ENCODE results near the gene LACTB. TPM values are rescaled to one million over a fixed set of nuclear protein-coding genes. Genes with fewer than 3 reads are reported as not detected.
A peak's percentile ranks its signal among the peaks of the same experiment; 100 is the strongest.

The LACTB gene
- total and polyA plus RNA-seq, 2 of the 13 experiments (the other 11 are each of a cell fraction or from before 2014, with no cell fraction given) = 14.8 to 23.0 TPM

GRCh38 chr15:63188926-63189871 lies 67.5 kb downstream of the LACTB start, which contains the start of gene RAB8B (continued):
- TF ChIP-seq ZNF75D (CRISPR knock-in tag; IDR thresholded peaks at IDR 0.05; ENCODE audit: borderline replicate concordance) (no peak), NRL (CRISPR knock-in tag; IDR thresholded peaks at IDR 0.05; ENCODE audit: borderline replicate concordance) (no peak), MTF1 (CRISPR knock-in tag; IDR thresholded peaks at IDR 0.05) (no peak), ARNT (IDR thresholded peaks at IDR 0.05) (no peak), TFDP1 (CRISPR knock-in tag; IDR thresholded peaks at IDR 0.05; ENCODE audit: borderline replicate concordance) (peak; percentile 51; the same call in 1 of the 2 replicates), ZNF704 (CRISPR knock-in tag; IDR thresholded peaks at IDR 0.05; ENCODE audit: borderline replicate concordance) (no peak; the same call in 1 of the 2 replicates), ZNF567 (CRISPR knock-in tag; IDR thresholded peaks at IDR 0.05; ENCODE audit: borderline replicate concordance) (no peak), ARHGAP35 (CRISPR knock-in tag; IDR thresholded peaks at IDR 0.05; ENCODE audit: borderline replicate concordance) (no peak), CHCHD3 (CRISPR knock-in tag; IDR thresholded peaks at IDR 0.05) (no peak), HMGXB4 (CRISPR knock-in tag; IDR thresholded peaks at IDR 0.05; ENCODE audit: borderline replicate concordance in 1 of 2, low read depth in 1 of 2) (no peak), PREB (CRISPR knock-in tag; IDR thresholded peaks at IDR 0.05) (no peak), ZNF224 (CRISPR knock-in tag; IDR thresholded peaks at IDR 0.05) (no peak), JUN (CRISPR knock-in tag; IDR thresholded peaks at IDR 0.05) (0 out of 2 replicates have a peak, but pooled peaks have one; percentile 12), SP4 (CRISPR knock-in tag; IDR thresholded peaks at IDR 0.05) (peak; percentile 70), ZNF605 (CRISPR knock-in tag; IDR thresholded peaks at IDR 0.05) (peak; percentile 50; the same call in 1 of the 2 replicates), PAX8 (CRISPR knock-in tag; IDR thresholded peaks at IDR 0.05; ENCODE audit: borderline replicate concordance) (no peak), ZNF225 (CRISPR knock-in tag; IDR thresholded peaks at IDR 0.05) (no peak), BRD4 (CRISPR knock-in tag; IDR thresholded peaks at IDR 0.05) (no peak), ERF (CRISPR knock-in tag; IDR thresholded peaks at IDR 0.05) (no peak), ZBTB4 (CRISPR knock-in tag; IDR thresholded peaks at IDR 0.05; ENCODE audit: borderline replicate concordance) (no peak)

All from HepG2 (cell line).